Measurements from ENCODE around the gene SHC2. TPM values are rescaled to one million over a fixed set of nuclear protein-coding genes. Genes with fewer than 3 reads are reported as not detected.
"Not testable (repeated sequence)": the region's sequence is repeated elsewhere in the genome, so short reads cannot be mapped to it uniquely, and the experiment has no call there.

Gene SHC2
- total RNA-seq, 3 donors from 2014 or later = 0.16 to 0.33 (median 0.26) TPM

DNA sequence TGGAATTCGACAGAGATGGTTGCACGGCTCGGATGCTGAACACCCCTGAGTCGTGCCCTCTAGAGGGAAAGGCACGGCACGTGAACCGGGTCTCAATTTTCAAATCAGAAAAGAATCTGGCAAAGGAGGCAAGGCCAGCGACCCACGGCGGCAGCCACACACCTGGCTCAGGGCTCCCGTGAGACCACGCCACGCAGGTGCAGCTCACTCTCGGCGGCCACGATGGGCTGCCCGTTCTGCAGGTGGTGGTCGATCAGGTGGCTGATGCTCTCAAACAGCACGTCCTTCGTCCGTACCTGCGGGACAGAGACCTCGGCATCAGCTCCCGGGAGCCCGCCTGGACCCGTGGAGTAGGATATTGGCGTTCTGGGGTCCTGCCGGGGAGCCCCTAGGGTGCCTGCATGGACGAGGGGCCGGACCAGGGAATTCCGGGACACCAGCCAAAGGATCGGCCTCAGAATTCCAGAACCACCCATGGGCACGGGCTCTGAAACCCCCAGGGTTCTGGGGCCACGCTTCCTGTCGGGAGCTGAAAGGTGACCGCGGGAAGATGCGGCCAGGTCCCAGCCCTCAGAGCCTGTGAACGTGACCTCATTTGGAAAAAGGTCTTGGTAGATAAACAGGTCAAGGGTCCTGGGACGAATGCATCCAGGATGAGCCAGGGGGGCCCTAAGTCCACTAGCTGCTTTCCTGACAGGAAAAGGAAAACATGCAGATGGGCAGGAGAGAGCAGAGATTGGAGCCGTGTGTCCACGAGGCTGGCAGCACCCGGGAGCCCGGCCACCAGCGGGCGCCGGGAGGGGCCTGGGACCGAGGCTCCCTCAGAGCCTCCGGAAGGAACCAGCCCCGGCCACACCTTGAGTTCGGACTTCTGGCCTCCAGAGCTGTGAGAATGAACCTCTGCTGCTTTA lies 41.8 kb downstream of the SHC2 start:
- H3K9me3 Mint-ChIP-seq = no peaks in the 10 kb centered on the region
- H3K27me3 Mint-ChIP-seq (ENCODE audit: low read depth) = peaks cover 5% of the 10 kb centered on the region
- no peak for DNase-seq
- H3K4me1 Mint-ChIP-seq (ENCODE audit: low read depth) = no peaks in the 10 kb centered on the region
- H3K4me3 Mint-ChIP-seq = no peak overlapping the region
- no peak for ATAC-seq
- H3K36me3 Mint-ChIP-seq (ENCODE audit: insufficient read depth) = no peaks in the 10 kb centered on the region

DNA sequence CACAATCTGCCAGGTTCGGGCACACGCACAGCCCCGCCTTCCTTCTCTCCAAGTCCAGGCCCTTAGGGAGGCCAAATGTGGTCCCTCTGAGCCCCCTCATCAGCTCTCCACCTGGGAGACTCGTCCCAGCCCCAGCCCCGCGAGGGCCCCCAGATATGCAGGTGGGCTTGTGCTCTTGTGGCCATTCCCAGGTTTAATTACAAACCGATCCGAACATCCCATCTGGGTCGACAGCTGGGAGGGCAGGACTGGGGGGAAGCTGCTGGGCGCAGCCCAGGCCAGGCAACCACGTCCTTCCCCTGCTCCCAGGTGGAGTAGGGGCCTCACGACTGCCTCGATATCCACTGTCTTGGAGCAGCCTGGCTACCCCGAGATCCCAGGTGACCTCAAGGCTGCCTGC lies 44.4 kb downstream of the SHC2 start:
- ATAC-seq = no peak
- Mint-ChIP-seq H3K27me3 (ENCODE audit: low read depth) (peaks cover 2% of the 10 kb centered on the region), H3K36me3 (ENCODE audit: insufficient read depth) (no peaks in the 10 kb centered on the region), H3K4me3 (no peak overlapping the region), H3K9me3 (no peaks in the 10 kb centered on the region), H3K4me1 (ENCODE audit: low read depth) (no peaks in the 10 kb centered on the region)
- DNase-seq = no peak

DNA sequence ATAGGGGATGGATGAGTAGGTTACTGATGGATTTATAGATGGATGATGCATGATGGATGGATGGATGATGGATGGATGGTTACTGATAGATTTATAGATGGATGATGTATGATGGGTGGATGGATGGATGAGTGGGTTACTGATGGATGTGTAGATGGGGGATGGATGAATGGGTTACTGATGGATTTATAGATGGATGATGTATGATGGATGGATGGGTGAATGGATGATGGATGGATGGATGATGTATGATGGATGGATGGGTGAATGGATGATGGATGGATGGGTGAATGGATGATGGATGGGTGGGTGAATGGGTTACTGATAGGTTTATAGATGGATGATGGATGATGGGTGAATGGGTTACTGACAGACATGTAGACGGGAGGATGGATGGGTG lies 45.5 kb downstream of the SHC2 start:
- Mint-ChIP-seq H3K36me3 (ENCODE audit: insufficient read depth) (no peaks in the 10 kb centered on the region), H3K9me3 (no peaks in the 10 kb centered on the region), H3K4me1 (ENCODE audit: low read depth) (no peaks in the 10 kb centered on the region), H3K27me3 (ENCODE audit: low read depth) (peaks cover 4% of the 10 kb centered on the region), H3K4me3 (no peak overlapping the region)
- no peak for DNase-seq
- no peak for ATAC-seq

DNA sequence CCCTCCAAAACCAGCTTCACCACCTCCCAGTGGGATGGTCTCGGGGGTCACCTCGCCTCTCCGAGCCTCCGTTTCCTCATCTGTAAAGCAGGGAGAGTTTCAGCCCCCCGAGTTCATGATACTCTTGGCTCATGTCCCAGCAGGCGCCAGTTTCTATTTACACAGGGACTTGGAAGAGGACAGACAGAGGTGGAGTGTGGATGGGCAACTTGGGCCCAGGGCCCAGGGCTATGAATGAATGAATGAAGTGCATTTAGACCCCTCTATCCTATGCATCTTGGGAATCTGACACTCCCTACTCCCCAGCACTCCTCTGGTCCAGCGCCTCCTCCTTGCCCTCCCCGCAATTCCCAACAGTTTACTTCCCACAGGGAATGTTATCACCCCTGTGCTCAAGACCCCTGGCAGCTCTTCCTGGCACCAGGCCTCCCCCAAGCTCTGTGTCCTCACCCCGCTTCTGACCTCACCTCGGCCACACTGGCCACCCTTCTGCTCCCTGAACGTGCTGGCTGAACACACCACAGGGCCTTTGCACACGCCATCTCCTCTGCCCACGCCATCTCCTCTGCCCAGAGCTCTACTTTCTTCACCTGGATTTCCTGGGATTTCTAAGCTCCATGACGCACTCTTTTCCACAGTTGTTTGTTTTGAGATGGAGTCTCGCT lies 46.9 kb downstream of the SHC2 start:
- Mint-ChIP-seq H3K36me3 (ENCODE audit: insufficient read depth) (no peaks in the 10 kb centered on the region), H3K9me3 (no peaks in the 10 kb centered on the region), H3K27me3 (ENCODE audit: low read depth) (peaks cover 14% of the 10 kb centered on the region), H3K4me1 (ENCODE audit: low read depth) (peaks cover 6% of the 10 kb centered on the region), H3K4me3 (no peak overlapping the region)
- ATAC-seq = no peak
- no peak for DNase-seq

DNA sequence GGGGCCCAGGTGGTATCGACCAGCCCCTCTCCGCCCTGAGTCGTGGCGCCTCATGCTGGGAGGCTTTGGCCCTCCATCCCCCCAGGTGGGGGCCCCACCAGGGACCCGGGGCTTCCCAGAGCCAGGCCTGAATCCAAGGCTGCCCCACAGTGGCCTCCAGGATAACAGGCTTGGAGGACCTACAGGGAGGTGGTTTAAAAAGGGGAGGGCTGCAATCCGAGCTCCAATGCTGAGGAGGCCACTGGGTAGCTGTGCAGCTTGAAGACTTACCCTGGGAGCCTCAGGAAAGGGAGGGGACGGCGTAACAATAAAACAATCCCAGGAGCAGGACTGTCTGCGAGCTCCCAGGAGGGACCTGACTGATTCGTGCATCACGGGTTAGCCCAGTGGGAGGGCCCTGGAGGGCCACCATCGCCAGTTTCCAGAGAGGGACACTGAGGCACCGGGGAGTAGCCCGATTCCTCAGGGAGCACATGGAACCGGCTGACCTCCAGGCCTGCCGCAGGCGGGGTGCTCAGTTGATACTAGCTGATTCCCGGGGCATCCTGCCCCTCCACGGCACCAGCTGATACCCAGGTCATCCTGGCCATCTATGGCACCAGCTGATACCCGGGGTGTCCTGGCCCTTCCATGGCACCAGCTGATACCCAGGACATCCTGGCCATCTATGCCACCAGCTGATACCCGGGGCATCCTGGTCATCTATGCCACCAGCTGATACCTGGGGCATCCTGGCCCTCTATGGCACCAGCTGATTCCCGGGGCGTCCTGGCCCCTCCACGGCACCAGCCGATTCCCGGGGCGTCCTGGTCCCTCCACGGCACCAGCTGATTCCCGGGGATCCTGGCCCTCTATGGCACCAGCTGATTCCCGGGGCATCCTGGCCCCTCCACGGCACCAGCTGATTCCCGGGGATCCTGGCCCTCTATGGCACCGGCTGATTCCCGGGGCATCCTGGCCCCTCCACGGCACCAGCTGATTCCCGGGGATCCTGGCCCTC lies 48.2 kb downstream of the SHC2 start:
- Mint-ChIP-seq H3K27me3 (ENCODE audit: low read depth) (peaks cover 14% of the 10 kb centered on the region), H3K36me3 (ENCODE audit: insufficient read depth) (no peaks in the 10 kb centered on the region), H3K4me3 (no peak overlapping the region), H3K9me3 (no peaks in the 10 kb centered on the region), H3K4me1 (ENCODE audit: low read depth) (peaks cover 6% of the 10 kb centered on the region)
- DNase-seq = no peak
- no peak for ATAC-seq

DNA sequence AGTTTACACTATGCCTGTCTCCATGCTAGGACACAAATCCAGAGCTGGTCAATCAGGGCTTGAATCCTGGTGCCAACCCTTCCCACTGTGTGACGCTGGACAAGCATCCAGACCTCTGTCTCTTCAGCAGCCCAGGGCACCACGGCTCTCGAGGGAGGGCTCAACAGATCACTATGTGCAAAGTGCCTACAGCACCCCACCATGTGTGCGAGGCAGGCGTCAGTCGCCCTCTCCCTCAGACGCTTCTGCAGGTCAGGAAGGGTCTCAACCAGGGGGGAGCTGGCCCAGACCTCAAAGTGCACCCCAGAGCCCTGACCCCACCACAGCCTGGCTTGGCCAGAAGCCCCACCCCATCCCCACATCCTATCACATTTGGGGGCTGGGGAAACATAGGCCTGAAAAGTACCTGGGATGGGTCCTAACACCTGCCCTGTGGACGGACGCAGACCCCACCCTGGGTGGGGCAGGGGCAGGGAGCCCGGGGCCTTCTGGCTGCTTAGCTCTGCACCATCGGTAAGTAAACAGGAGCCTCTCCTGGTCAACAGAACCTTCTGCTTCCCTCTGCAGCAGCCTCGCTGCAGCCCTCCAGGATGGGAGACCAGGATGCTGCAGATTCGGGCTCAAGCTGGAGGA lies 49.0 kb downstream of the SHC2 start:
- Mint-ChIP-seq H3K27me3 (ENCODE audit: low read depth) (peaks cover 14% of the 10 kb centered on the region), H3K9me3 (no peaks in the 10 kb centered on the region), H3K4me1 (ENCODE audit: low read depth) (peaks cover 6% of the 10 kb centered on the region), H3K4me3 (no peak overlapping the region), H3K36me3 (ENCODE audit: insufficient read depth) (no peaks in the 10 kb centered on the region)
- no peak for ATAC-seq
- DNase-seq = no peak

DNA sequence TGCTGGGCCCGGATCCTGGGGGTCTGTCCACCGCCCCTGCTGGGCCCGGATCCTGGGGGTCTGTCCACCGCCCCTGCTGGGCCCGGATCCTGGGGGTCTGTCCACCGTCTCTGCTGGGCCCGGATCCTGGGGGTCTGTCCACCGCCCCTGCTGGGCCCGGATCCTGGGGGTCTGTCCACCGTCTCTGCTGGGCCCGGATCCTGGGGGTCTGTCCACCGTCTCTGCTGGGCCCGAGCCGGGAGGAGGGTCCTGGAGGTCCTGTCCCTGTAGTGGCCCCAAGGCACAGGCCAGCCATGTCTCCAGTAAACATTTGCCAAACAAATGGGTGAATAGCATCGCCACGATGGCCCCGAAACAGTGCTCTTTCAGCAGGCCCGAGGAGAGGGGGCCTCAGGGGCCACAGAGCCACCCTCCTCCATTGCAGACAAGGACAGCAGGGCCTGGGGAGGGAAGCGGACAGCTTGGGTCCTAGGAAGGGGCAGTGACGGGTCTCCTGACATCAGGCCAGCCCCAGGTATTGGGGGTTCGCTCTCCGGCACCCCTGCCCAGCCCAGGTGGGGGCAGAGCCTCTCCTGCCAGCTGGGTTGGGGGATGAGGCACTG lies 49.6 kb downstream of the SHC2 start:
- ATAC-seq, H3K4me3 Mint-ChIP-seq: not testable (repeated sequence)

DNA sequence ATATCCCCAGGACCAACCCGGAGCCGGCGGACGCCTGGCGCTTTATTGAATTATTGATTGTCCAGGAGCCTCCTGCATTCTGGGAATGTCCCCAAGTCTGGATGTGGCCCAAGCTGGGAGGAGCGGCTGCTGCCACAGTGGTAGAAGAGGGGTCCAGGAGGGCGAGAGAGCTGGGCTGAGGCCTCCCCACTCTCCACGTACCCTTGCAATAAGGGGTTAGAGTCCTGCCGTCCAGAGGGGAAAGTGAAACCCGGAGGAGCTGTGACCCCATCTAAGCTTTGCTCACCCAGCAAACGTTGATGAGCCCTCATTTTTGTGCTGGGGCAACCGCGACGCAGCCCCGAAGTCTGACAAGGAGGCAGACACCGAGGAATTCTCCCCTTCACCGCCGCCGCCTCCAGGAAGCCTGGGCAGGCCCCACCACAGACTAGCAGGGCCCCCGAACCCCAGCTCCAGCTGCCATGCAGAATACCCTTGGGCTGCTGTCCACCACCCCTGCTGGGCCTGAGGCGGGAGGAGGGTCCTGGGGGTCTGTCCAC lies 50.5 kb downstream of the SHC2 start:
- ATAC-seq = no peak
- DNase-seq = no peak
- Mint-ChIP-seq H3K4me3 (no peak overlapping the region), H3K36me3 (ENCODE audit: insufficient read depth) (no peaks in the 10 kb centered on the region), H3K9me3 (no peaks in the 10 kb centered on the region), H3K4me1 (ENCODE audit: low read depth) (peaks cover 6% of the 10 kb centered on the region), H3K27me3 (ENCODE audit: low read depth) (peaks cover 21% of the 10 kb centered on the region)

More for the DNA sequence above, 49.6 kb downstream of the SHC2 start:
- DNase-seq; H3K9me3 Mint-ChIP-seq; H3K36me3 Mint-ChIP-seq (ENCODE audit: insufficient read depth); H3K4me1 Mint-ChIP-seq (ENCODE audit: low read depth): not testable (repeated sequence)
- H3K27me3 Mint-ChIP-seq (ENCODE audit: low read depth) = peaks cover 17% of the 10 kb centered on the region

DNA sequence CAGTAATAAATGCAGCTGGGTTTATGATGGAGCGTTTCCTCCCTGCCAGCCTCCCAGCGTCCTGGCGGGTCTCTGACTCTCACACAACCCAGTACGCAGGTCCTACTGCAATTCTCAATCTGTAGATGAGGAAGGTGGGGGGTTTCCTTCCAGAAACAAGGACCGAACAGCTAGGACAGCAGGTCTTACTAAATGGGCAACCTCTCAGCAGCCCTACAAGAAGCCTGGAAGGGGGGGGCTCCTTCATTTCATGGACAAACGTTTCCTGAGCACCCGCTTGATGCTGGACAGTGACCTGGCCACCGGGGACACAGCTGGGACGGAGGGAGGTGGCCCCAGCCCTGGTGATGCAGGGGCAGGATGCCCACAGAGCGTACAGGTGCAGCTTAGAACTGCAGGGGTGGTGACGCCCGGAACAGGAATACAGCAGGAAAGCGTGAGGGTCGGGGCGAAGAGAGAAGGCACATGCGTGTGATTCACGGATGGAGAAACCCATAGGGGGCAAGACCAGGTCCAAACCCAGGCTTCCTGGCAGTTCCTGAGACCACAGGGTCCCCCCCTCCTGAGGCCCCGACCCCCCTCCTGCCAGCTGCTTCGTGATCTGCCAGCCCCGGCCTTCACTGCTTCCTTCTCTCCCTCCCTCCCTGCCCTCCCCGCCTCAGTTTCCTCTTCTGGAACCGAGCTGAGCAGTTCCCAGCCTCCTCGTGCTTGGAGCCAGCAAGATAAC lies 51.2 kb downstream of the SHC2 start:
- H3K27me3 Mint-ChIP-seq (ENCODE audit: low read depth) = peaks cover 21% of the 10 kb centered on the region
- ATAC-seq (peak; percentile 42 to 59), DNase-seq (no peak)
- H3K9me3 Mint-ChIP-seq = no peaks in the 10 kb centered on the region
- H3K4me1 Mint-ChIP-seq (ENCODE audit: low read depth) = peaks cover 6% of the 10 kb centered on the region
- peak overlapping the region; percentile 82 for H3K4me3 Mint-ChIP-seq
- no peaks in the 10 kb centered on the region for H3K36me3 Mint-ChIP-seq (ENCODE audit: insufficient read depth)

DNA sequence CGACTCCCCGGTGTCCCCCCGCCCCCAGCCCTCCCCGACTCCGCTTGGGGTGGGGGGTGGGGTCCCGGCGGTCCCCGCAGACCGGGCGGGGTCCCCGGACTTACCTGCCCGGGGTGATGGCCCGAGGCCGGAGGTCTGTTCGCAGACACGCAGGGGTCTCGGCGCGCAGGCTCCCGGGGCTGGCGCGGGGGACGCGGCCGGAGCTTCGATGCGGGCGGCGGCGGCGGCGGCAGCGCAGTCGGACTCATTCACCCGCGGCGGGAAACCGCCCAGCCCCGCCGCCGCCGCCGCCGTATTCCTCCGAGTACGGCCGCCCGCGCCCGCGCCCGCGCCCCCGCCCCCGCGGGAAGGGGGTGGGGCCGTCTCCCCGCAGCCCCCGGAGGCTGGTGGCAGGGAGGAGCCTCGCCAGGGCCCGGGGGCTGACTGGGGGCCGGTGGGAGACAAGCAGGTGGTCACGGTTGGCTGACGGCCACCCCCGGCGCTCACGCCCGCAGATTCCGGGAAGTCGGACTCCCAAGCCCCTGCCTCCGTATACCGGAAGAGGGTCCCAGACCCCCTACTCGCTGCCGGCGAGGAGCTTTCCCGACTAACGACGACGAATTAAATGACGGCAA lies 51.8 kb downstream of the SHC2 start, which contains the start of gene C2CD4C:
Gene C2CD4C, minus strand, starts transcription at position 246 of the 614 bp plus-strand sequence. CDS start 786 bp downstream, outside the sequence.
- no peaks in the 10 kb centered on the region for H3K9me3 Mint-ChIP-seq
- peaks cover 21% of the 10 kb centered on the region for H3K27me3 Mint-ChIP-seq (ENCODE audit: low read depth)
- DNase-seq = peak; percentile 21
- ATAC-seq = peak; percentile 63 to 67
- peaks cover 6% of the 10 kb centered on the region for H3K4me1 Mint-ChIP-seq (ENCODE audit: low read depth)
- peak within 1 kb of the TSS; percentile 82 for H3K4me3 Mint-ChIP-seq
- H3K36me3 Mint-ChIP-seq (ENCODE audit: insufficient read depth) = no peaks in the 10 kb centered on the region

DNA sequence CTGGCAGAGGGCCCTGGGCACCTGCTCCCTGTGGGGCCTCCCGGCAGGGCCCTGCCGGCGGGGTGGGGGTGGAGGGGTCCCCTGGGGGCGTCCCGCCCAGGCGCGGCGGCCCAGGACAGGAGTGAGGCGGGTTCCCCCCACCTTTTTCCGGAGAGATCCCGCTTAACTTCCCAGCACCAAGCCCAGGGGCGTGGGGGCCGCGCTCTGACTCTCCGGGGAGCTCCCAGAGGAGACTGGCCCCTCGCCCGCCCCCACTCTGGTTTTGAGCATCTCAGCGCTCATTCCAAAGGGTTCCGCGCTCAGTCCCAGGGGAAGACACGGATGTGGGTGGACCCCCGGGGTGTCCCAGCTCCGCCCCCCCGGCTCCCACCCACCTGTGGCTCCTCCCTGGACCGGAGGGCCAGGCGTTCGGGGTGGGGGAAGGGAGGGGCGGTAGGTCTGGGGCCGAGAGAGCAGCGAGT lies 52.4 kb downstream of the SHC2 start:
- H3K4me1 Mint-ChIP-seq (ENCODE audit: low read depth) = peaks cover 6% of the 10 kb centered on the region
- ATAC-seq (peak; percentile 11), DNase-seq (no peak)
- H3K36me3 Mint-ChIP-seq (ENCODE audit: insufficient read depth) = no peaks in the 10 kb centered on the region
- H3K9me3 Mint-ChIP-seq = no peaks in the 10 kb centered on the region
- H3K4me3 Mint-ChIP-seq = no peak overlapping the region
- H3K27me3 Mint-ChIP-seq (ENCODE audit: low read depth) = peaks cover 23% of the 10 kb centered on the region
